MM.1S (cell line): Measurements from ENCODE around the gene CCDC93.

ENCODE experiments used
- EZH2 ChIP-seq: fragments of 300-600 bp; sonication (generic); optimal IDR thresholded peaks from 2 replicates; pipeline ENCODE3; 2017; ENCODE audit warnings: low read depth, mild to moderate bottlenecking, antibody characterized with exemption, low read length, mixed read lengths
- EZH2phosphoT487 ChIP-seq: fragments of 300-600 bp; sonication (generic); IDR thresholded peaks from 2 replicates; pipeline ENCODE4 v1.6.1; 2018; ENCODE audit warnings: antibody characterized with exemption, low read length
- TF ChIP-seq, protein P1 (sequence below): fragments of 300-600 bp; sonication (generic); IDR thresholded peaks from 2 replicates; pipeline ENCODE4 v1.5.1; 2016; ENCODE audit warnings: antibody characterized with exemption, low read length, mixed read lengths

DNA sequence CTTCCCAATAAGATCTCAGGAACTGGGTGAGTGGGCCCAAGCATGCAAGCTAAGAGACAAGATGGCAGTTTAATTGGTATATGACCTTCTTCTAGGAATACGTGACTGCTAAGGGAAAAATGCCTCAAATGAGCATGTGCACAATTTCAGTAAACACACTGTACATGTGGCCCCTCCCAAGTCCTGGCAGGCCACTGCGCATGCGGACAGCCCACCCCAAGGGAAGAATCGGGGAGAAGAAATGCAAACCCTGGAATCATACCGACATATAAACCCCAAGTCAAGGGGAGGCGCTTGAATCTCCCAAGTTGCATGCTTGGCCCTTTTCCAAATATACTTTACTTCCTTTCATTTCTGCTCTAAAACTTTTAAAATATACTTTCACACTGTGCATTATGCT lies 15.2 kb upstream of the CCDC93 start:
- TF ChIP-seq, protein P1, sequence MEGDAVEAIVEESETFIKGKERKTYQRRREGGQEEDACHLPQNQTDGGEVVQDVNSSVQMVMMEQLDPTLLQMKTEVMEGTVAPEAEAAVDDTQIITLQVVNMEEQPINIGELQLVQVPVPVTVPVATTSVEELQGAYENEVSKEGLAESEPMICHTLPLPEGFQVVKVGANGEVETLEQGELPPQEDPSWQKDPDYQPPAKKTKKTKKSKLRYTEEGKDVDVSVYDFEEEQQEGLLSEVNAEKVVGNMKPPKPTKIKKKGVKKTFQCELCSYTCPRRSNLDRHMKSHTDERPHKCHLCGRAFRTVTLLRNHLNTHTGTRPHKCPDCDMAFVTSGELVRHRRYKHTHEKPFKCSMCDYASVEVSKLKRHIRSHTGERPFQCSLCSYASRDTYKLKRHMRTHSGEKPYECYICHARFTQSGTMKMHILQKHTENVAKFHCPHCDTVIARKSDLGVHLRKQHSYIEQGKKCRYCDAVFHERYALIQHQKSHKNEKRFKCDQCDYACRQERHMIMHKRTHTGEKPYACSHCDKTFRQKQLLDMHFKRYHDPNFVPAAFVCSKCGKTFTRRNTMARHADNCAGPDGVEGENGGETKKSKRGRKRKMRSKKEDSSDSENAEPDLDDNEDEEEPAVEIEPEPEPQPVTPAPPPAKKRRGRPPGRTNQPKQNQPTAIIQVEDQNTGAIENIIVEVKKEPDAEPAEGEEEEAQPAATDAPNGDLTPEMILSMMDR = no peak
- TF ChIP-seq EZH2 (no peak), EZH2phosphoT487 (no peak)
